ENCODE data around the gene ADD3.
"Not testable (repeated sequence)": the region's sequence is repeated elsewhere in the genome, so short reads cannot be mapped to it uniquely, and the experiment has no call there.

Gene ADD3

GRCh38 chr10:109976681-109977080, 31.1 kb upstream of the ADD3 start:
- DNase-seq: no peak

- DNase-seq: no peak
Measured at GRCh38 chr10:109977382-109977806, 30.4 kb upstream of the ADD3 start.

- no peak for DNase-seq
Measured at GRCh38 chr10:109978481-109978880, 29.3 kb upstream of the ADD3 start.

- no peak for DNase-seq
Measured at GRCh38 chr10:109979215-109979614, 28.6 kb upstream of the ADD3 start.

- DNase-seq: no peak
Measured at GRCh38 chr10:109981650-109982049, 26.1 kb upstream of the ADD3 start.

GRCh38 chr10:109982123-109982522, 25.7 kb upstream of the ADD3 start:
- no peak for DNase-seq

- DNase-seq: no peak
Measured at GRCh38 chr10:109982812-109983211, 25.0 kb upstream of the ADD3 start.

- no peak for DNase-seq
Measured at GRCh38 chr10:109984013-109984412, 23.8 kb upstream of the ADD3 start.

GRCh38 chr10:109985768-109986167, 22.0 kb upstream of the ADD3 start:
- not testable (repeated sequence) for DNase-seq

GRCh38 chr10:109987452-109988211, 20.2 kb upstream of the ADD3 start:
- DNase-seq: no peak

GRCh38 chr10:109988212-109988596, 19.6 kb upstream of the ADD3 start:
- no peak for DNase-seq

GRCh38 chr10:109991266-109991855, 16.4 kb upstream of the ADD3 start:
- no peak for DNase-seq

- DNase-seq: no peak
Measured at GRCh38 chr10:109992485-109992884, 15.3 kb upstream of the ADD3 start.

GRCh38 chr10:109993551-109994330, 14.0 kb upstream of the ADD3 start:
- DNase-seq: no peak

GRCh38 chr10:109994711-109995577, 12.8 kb upstream of the ADD3 start:
- DNase-seq: no peak

GRCh38 chr10:109995595-109995994, 12.2 kb upstream of the ADD3 start:
- no peak for DNase-seq

- DNase-seq: no peak
Measured at GRCh38 chr10:109996225-109996624, 11.6 kb upstream of the ADD3 start.

GRCh38 chr10:109996766-109997171, 11.0 kb upstream of the ADD3 start:
- DNase-seq: no peak

- DNase-seq: no peak
Measured at GRCh38 chr10:109997233-109997632, 10.6 kb upstream of the ADD3 start.

- no peak for DNase-seq
Measured at GRCh38 chr10:109998513-109998912, 9.3 kb upstream of the ADD3 start.

- no peak for DNase-seq
Measured at GRCh38 chr10:110002801-110003523, 4.8 kb upstream of the ADD3 start.

- no peak for DNase-seq
Measured at GRCh38 chr10:110003524-110003885, 4.3 kb upstream of the ADD3 start.
